GM21381 (cell line): Measurements from ENCODE around the gene FOXL2.
A peak's percentile ranks its signal among the peaks of the same experiment; 100 is the strongest.

Experiments
- ATAC-seq: cut with Tn5 transposase; IDR thresholded peaks from one replicate; pipeline ENCODE4 v1.9.1; 2021; ENCODE audit warnings: mild to moderate bottlenecking, moderate library complexity; ENCODE audit not compliant: unreplicated experiment

FOXL2 gene

GRCh38 chr3:138945709-138946662 lies 951 bp downstream of the FOXL2 start:
- no peak for ATAC-seq

GRCh38 chr3:138944929-138945708 lies 1.8 kb downstream of the FOXL2 start:
- no peak for ATAC-seq

GRCh38 chr3:138944654-138944928 lies 2.3 kb downstream of the FOXL2 start:
- no peak for ATAC-seq

DNA sequence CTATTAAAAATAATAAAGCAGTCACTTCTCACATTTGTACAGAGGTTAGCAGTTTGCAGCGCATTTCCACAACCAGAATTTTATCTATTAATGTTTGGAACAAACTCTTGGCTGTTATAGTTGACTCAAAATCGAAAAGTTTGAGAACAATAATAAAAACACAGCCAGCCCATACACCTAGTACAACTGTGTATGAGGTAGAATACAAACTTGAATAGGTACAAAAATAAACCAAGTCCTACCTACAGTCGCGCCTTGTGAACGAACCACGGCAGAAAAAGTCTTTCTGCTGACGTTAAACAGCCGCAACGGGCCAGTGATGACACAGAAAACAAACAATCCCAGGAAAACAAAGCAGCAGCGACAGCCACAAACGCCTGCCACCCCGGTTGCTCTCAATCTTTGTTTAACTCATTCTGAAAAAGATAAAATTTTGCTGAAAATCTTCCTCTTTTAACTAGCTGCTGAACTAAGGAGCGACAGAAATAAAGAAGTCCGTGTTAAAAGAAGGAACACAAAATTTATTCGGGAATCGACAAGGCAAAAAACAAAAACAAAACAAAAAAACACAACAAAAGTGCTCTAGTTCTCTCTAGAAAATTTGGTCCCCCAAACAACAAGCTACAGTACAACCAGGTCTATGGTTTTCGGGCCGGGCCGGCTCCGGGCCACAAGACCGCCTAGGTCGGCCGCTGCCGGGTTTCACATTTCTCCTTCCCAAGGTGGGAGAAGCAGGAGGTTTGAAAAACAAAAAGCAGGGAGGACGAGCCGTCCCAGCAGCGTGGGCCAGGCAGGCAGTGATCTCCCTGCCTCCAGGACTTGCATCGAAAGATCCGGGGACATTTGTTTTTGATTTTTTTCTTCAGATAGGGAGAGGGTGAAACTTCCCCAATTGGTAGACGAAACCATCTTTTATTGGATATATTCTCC lies 2.9 kb downstream of the FOXL2 start:
- ATAC-seq, result no peak

GRCh38 chr3:138942861-138943623 lies 3.9 kb downstream of the FOXL2 start:
- ATAC-seq, result no peak

- no peak for ATAC-seq
Observed at GRCh38 chr3:138942271-138942670, 4.7 kb downstream of the FOXL2 start.

GRCh38 chr3:138941259-138941885 lies 5.6 kb downstream of the FOXL2 start:
- ATAC-seq, result no peak

DNA sequence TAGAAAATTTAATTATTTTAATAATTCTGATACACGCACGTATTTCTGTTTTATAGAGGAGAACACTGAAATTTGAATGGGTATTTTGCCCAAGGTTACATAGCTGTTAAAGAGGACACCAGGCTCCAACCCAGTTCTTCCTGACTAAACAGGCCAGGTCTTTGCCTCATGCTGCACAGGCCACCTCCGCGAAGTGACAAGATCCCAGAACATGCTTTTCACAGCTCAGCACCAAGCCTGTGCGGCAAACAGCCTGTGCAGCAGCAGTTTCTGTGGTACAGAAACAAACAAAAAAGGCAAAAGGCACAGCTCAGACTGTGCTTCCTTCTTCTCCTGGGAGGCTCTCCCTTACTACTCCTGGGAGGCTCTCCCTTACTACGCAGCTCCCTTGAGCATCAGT lies 6.5 kb downstream of the FOXL2 start:
- ATAC-seq, result no peak

DNA sequence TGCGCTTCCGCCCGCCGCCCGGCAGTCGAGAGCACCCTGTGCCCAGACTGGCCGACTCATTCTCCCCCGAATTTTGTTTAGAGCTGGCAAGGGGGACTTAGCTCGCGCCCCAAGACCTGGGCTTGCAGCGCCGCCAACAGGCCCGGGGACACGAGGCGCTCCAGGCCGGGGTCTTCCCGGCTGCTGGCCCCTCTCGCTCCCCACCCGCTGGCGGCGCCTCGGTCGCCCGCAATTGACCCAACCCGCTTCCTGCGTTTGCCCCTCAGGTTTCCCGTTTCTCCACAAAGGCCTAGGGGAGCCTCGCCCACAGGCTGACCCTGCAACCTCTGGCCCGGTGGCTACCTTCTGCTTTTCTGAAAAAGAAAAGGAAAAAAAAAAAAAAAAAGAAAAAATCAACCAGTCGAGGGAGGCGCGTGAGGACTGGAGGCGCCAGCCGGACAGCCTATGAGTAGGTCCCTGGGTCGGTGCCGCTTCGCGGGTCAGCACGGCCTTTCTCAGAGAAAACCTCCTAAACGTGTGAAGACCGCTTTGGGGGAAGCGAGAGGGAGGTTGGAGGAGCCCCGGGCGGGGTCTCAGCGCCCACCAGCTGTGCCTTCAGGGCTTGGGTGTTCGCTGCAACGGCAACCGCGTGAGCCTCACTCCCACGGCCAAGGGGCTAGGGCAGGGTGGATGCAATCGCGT lies 7.2 kb downstream of the FOXL2 start:
- ATAC-seq, result no peak

- no peak for ATAC-seq
Observed at GRCh38 chr3:138938877-138939560, 7.9 kb downstream of the FOXL2 start.

GRCh38 chr3:138938056-138938876 lies 8.7 kb downstream of the FOXL2 start:
- no peak for ATAC-seq

- no peak for ATAC-seq
Observed at GRCh38 chr3:138937690-138938055, 9.3 kb downstream of the FOXL2 start.

DNA sequence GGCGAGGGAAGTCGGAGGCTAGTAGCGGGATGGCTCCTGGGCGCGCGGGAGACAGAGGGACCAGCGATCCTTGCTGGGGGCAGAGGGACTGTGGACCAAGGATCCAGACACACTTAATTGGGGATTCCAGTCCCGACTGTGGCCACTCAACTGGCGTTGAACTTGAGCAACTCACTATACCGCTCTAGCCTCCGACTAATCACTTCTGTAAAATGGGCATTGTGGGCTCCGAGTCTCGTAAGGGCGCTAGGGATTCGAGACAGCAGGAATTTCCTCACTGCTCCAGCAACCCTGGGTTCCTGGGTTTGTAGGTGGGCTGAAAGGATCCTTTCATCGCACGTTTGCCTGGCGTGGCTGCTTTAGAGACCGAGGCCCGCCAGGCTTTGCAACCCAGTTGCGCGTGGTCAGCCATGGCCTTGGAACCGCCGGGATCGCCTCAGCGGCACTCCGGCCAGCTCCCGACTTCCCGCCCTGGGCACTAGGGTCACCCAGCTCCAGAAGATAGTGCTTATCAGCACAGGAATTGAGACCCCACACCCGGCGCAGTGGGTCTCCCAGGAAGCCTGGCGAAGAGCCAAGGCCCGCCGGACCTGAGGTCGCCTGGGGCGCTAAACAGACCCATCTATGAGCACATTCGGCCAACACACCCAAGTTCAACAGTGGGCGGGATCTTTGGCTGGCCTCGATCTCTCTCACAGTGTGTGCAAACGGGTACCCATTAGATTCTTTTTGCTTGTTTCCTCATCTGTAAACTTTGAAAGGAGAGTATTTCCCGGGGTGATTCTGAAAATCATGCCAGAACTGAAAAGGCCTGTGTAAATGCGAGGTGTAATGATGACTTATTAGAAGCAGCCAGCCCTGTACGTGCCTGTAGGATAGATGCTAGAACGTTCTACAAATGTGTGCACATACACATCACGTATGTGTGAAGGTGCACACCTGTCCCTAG lies 9.9 kb downstream of the FOXL2 start:
- no peak for ATAC-seq

DNA sequence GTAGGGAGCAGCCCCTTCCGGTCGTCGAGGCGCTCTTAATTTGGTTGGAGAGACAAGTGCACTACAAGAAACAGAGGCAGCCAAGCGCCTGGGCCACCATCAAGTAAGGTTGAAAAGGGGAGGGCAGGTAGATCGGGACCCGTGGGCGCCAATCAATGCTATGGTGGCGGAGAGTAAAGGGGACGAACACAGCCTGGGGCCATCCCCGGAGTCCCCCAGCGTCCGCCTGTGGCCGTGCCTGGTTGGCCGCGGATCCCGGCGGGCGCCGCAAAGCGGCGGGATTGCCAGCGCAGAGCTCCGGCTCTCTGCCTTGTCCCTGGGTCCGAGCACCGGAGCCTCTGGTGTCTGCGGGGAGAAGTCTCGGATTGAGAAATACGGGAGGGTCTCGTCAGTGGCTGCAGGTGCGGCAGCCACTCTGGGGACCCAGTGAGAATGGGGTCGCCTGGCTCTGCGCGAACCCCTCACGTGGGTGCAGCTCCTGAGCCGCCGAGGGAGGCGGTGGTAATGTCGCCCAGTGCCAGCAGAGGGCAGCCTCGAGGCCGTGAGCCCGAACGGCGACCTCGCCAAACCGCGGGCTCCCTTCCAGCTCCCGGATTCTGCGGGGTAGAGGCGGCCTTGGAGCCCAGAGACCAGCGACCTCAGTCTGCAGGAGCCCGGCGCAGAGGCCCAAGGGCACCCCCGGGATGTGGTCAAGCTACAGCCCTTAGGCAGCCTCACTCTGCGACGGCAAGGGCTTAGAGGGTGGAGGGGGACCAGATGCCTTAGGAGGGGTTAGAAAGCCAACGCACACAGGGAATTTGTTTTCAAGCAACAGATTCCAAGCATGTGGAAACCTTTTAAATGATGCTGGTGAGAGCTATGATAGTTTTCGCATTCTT lies 10.8 kb downstream of the FOXL2 start:
- peak; percentile 86 for ATAC-seq

GRCh38 chr3:138935505-138935862 lies 11.5 kb downstream of the FOXL2 start:
- ATAC-seq, result no peak
